LNCaP clone FGC (cell line): ENCODE data around the gene PTGDR.

Source experiments
- DNase-seq: peaks from one replicate; pipeline ENCODE4 v3.0.0-alpha.2; 2011; ENCODE audit warnings: low read depth
- H3K4me3 ChIP-seq: 2 replicates; pipeline ENCODE4 v1.5.1; 2011; ENCODE audit warnings: mild to moderate bottlenecking, low read depth, low read length, control low read depth
- TF ChIP-seq, protein P1 (sequence below): IDR thresholded peaks from 2 replicates; pipeline ENCODE4 v1.5.1; 2012; ENCODE audit warnings: mild to moderate bottlenecking; ENCODE audit not compliant: control insufficient read depth, insufficient read depth; ENCODE audit errors: extremely low read depth

The PTGDR gene, protein sequence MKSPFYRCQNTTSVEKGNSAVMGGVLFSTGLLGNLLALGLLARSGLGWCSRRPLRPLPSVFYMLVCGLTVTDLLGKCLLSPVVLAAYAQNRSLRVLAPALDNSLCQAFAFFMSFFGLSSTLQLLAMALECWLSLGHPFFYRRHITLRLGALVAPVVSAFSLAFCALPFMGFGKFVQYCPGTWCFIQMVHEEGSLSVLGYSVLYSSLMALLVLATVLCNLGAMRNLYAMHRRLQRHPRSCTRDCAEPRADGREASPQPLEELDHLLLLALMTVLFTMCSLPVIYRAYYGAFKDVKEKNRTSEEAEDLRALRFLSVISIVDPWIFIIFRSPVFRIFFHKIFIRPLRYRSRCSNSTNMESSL

DNA sequence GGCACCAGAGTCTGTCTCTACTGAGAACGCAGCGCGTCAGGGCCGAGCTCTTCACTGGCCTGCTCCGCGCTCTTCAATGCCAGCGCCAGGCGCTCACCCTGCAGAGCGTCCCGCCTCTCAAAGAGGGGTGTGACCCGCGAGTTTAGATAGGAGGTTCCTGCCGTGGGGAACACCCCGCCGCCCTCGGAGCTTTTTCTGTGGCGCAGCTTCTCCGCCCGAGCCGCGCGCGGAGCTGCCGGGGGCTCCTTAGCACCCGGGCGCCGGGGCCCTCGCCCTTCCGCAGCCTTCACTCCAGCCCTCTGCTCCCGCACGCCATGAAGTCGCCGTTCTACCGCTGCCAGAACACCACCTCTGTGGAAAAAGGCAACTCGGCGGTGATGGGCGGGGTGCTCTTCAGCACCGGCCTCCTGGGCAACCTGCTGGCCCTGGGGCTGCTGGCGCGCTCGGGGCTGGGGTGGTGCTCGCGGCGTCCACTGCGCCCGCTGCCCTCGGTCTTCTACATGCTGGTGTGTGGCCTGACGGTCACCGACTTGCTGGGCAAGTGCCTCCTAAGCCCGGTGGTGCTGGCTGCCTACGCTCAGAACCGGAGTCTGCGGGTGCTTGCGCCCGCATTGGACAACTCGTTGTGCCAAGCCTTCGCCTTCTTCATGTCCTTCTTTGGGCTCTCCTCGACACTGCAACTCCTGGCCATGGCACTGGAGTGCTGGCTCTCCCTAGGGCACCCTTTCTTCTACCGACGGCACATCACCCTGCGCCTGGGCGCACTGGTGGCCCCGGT is at the start of gene PTGDR:
TSS of gene PTGDR (plus strand) at position 198 of the 778 bp plus-strand sequence. CDS start at position 315, 117 bp downstream.
- TF ChIP-seq, protein P1, sequence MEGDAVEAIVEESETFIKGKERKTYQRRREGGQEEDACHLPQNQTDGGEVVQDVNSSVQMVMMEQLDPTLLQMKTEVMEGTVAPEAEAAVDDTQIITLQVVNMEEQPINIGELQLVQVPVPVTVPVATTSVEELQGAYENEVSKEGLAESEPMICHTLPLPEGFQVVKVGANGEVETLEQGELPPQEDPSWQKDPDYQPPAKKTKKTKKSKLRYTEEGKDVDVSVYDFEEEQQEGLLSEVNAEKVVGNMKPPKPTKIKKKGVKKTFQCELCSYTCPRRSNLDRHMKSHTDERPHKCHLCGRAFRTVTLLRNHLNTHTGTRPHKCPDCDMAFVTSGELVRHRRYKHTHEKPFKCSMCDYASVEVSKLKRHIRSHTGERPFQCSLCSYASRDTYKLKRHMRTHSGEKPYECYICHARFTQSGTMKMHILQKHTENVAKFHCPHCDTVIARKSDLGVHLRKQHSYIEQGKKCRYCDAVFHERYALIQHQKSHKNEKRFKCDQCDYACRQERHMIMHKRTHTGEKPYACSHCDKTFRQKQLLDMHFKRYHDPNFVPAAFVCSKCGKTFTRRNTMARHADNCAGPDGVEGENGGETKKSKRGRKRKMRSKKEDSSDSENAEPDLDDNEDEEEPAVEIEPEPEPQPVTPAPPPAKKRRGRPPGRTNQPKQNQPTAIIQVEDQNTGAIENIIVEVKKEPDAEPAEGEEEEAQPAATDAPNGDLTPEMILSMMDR: no peak
- H3K4me3 ChIP-seq: no peak within 1 kb of the TSS
- no peak for DNase-seq

DNA sequence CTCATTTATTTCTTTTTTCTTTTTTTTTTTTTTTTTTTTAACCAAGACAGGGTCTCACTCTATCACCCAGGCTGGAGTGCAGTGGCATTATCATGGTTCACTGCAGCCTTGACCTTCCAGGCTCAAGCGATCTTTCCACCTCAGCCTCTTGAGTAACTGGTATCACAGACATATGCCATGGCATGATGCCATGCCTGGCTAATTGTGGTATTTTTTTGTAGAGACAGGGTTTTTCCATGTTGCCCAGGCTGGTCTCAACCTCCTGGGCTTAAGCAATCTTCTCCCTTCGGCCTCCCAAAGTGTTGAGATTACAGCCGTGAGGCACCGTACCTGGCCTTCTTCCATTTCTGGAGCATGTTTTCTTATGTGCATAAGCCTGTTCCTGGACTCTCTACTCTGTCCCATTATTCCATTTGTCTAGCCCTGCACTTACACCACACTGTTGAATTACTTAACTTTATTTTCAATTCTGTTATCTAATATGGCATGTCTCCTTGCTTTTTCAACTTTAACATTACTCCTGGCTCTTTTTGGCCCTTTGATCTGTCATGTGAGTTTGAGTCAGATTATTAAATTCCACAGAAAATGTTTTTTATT is 47.9 kb upstream of the PTGDR start:
- no peak overlapping the region for H3K4me3 ChIP-seq
- TF ChIP-seq, protein P1: no peak
- no peak for DNase-seq

DNA sequence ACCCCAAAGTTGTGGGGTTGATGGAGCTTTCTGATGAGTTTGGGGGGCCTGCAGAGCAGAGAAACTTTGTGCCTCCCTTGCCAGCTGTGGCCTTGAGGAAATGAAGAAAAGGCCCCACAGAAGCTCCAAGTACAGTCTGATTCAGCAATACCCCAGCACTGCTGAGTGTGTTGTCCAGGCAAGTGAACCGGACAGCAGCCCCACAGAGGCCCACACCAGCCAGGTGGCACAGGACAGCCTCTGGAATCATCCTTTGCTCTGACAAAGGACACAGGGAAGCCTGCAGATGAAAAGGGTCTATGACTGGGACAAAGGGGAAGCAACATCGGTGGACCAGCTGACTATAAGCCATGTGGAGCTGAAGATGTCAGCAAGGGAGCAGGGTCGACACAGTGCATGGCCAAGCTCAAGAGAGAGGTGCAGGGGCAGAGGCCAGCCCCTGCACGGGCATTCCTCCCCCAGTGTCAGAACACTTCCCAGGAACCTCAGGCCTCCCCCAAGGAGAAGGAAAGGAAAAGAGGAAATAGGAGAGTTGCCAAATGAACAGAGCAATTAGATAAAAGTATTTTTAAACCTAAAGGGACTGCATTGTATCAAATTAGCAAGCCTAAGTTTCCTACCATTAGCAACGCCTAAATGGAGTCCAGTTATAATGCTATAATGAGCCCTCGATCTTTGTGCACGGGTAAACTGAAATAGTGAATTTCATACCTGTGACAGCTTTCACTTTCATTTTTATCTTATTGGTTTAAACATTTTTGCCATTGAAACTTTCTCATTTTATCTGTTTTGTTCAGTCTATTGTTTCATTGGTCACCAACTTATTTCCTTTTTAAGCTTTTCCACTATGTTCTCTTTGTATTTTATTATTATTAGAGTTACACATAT is 46.3 kb upstream of the PTGDR start:
- DNase-seq: no peak
- TF ChIP-seq, protein P1: no peak
- H3K4me3 ChIP-seq: no peak overlapping the region

DNA sequence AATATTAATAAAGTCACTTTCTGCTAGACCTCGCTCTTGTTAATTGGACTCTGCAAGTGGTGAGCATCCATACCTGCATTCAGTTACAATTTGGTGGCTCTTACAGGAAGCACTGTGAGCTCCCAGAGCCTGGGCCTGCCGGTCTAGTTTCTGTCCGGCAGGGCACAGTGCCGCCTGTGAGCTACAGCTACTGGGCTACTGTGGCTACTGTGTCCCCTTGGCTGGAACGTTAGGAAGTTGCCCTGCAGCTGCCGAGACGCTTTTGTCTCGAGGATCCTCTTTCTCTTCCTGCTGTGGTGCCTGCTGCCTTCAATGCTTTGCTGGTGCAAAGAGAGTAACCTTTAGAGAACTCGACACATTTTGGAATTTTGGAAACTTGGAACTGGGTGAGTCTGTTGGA is 44.6 kb upstream of the PTGDR start:
- TF ChIP-seq, protein P1: no peak
- DNase-seq: no peak
- H3K4me3 ChIP-seq: no peak overlapping the region

DNA sequence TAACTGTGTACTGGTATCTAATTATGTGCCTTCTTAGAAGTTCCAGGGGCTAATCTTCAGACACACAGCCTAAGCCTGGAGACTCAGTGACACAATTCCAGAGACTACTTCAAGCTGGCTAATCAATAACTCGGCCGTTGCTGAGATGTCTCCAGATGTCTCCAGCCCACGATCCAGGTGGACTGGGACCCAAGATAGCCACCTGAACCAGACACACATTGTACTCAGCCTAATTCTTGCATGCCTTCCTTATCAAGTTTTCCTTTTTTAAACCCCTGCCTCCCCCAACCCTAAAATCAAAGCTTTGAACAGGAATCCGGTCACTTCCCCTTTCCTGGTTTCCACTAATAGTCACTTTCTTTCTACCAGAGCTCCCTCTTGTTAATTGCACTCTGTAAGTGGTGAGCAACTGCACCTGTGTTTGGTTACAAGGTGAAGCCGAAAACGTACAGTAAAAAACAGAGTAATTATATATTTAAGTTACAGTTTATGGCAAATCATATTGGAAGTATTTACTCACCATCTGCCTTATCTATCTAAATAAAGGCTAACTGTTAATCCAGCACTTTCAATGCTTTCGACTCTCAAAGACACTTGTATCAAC is 39.8 kb upstream of the PTGDR start:
- no peak for DNase-seq
- TF ChIP-seq, protein P1: no peak
- H3K4me3 ChIP-seq: no peak overlapping the region

DNA sequence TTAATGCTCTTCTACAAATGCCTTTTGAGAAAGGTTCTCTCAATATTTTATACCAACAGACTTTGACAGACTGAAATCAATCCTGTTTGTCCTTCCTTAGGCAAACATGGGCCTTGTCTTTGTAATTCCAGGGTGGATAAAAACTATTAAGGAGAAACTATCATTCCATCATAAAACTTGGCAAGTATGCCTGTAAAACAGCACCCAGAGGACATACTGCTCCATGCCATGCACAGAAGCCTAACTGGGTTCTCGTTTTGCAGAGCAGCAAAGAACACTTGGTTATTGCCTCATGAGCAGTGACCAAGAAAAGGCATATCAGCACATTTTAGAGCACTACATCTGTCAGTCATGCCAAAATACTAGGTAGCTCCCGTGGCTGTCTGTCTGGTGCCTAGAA is 33.8 kb upstream of the PTGDR start:
- H3K4me3 ChIP-seq: no peak overlapping the region
- TF ChIP-seq, protein P1: no peak
- peak; percentile 3 for DNase-seq
